ENCODE results near the gene GALNT6.

The GALNT6 gene

GRCh38 chr12:51328587-51328986 is 62.6 kb downstream of the GALNT6 start:
- no peak overlapping the region for H2AFZ ChIP-seq (ENCODE audit: low read length)
- H3K79me2 ChIP-seq (ENCODE audit: insufficient read depth, low read length) = no peaks in the 10 kb centered on the region
- no peak overlapping the region for H3K4me3 ChIP-seq (ENCODE audit: low read depth, low read length, poor library complexity, severe bottlenecking)
- H3K4me1 ChIP-seq (ENCODE audit: insufficient read depth, low read length, severe bottlenecking) = peaks cover 13% of the 10 kb centered on the region
- no peak overlapping the region for H3K27ac ChIP-seq (ENCODE audit: low read depth, low read length, poor library complexity, severe bottlenecking)
- no peaks in the 10 kb centered on the region for H3F3A ChIP-seq (ENCODE audit: insufficient read depth, low read length)
- no peak overlapping the region for H3K4me2 ChIP-seq (ENCODE audit: low read length)
- H3K9me2 ChIP-seq (ENCODE audit: low read depth, low read length) = no peaks in the 10 kb centered on the region
- H3K9ac ChIP-seq (ENCODE audit: low read length) = no peak overlapping the region
- TF ChIP-seq EZH2 (IDR thresholded peaks at IDR 0.05; ENCODE audit: borderline replicate concordance, low read length) = no peak
- no peak for TF ChIP-seq CTCF (IDR thresholded peaks at IDR 0.05; ENCODE audit: low read length)
- H3K27me3 ChIP-seq (ENCODE audit: insufficient read depth, low read length) = peaks cover 6% of the 10 kb centered on the region; the same call in 1 of the 2 replicates
- no peaks in the 10 kb centered on the region for H4K20me1 ChIP-seq (ENCODE audit: insufficient read depth, low read length)
- no peaks in the 10 kb centered on the region for H3K36me3 ChIP-seq (ENCODE audit: insufficient read depth, low read length)
- no peaks in the 10 kb centered on the region for H3K9me3 ChIP-seq (ENCODE audit: low read length)

GRCh38 chr12:51326698-51327439 is 64.3 kb downstream of the GALNT6 start:
- no peak overlapping the region for H3K27ac ChIP-seq (ENCODE audit: low read depth, low read length, poor library complexity, severe bottlenecking)
- H3K4me3 ChIP-seq (ENCODE audit: low read depth, low read length, poor library complexity, severe bottlenecking) = no peak overlapping the region
- H3K4me2 ChIP-seq (ENCODE audit: low read length) = no peak overlapping the region
- no peaks in the 10 kb centered on the region for H3K79me2 ChIP-seq (ENCODE audit: insufficient read depth, low read length)
- TF ChIP-seq CTCF (IDR thresholded peaks at IDR 0.05; ENCODE audit: low read length) (no peak), EZH2 (IDR thresholded peaks at IDR 0.05; ENCODE audit: borderline replicate concordance, low read length) (no peak)
- no peaks in the 10 kb centered on the region for H4K20me1 ChIP-seq (ENCODE audit: insufficient read depth, low read length)
- no peaks in the 10 kb centered on the region for H3K9me3 ChIP-seq (ENCODE audit: low read length)
- H3K9me2 ChIP-seq (ENCODE audit: low read depth, low read length) = no peaks in the 10 kb centered on the region
- no peaks in the 10 kb centered on the region for H3K36me3 ChIP-seq (ENCODE audit: insufficient read depth, low read length)
- no peak overlapping the region for H2AFZ ChIP-seq (ENCODE audit: low read length)
- H3K4me1 ChIP-seq (ENCODE audit: insufficient read depth, low read length, severe bottlenecking) = peaks cover 16% of the 10 kb centered on the region
- H3K9ac ChIP-seq (ENCODE audit: low read length) = no peak overlapping the region
- no peaks in the 10 kb centered on the region for H3F3A ChIP-seq (ENCODE audit: insufficient read depth, low read length)
- H3K27me3 ChIP-seq (ENCODE audit: insufficient read depth, low read length) = peaks cover 6% of the 10 kb centered on the region; the same call in 1 of the 2 replicates

- H2AFZ ChIP-seq (ENCODE audit: low read length) = no peak overlapping the region
- no peak overlapping the region for H3K4me3 ChIP-seq (ENCODE audit: low read depth, low read length, poor library complexity, severe bottlenecking)
- no peaks in the 10 kb centered on the region for H3K36me3 ChIP-seq (ENCODE audit: insufficient read depth, low read length)
- no peaks in the 10 kb centered on the region for H3F3A ChIP-seq (ENCODE audit: insufficient read depth, low read length)
- no peaks in the 10 kb centered on the region for H3K9me3 ChIP-seq (ENCODE audit: low read length)
- no peak overlapping the region for H3K4me2 ChIP-seq (ENCODE audit: low read length)
- TF ChIP-seq EZH2 (IDR thresholded peaks at IDR 0.05; ENCODE audit: borderline replicate concordance, low read length) (no peak), CTCF (IDR thresholded peaks at IDR 0.05; ENCODE audit: low read length) (no peak)
- H3K27me3 ChIP-seq (ENCODE audit: insufficient read depth, low read length) = peaks cover 3% of the 10 kb centered on the region; the same call in 1 of the 2 replicates
- no peaks in the 10 kb centered on the region for H3K9me2 ChIP-seq (ENCODE audit: low read depth, low read length)
- no peak overlapping the region for H3K27ac ChIP-seq (ENCODE audit: low read depth, low read length, poor library complexity, severe bottlenecking)
- no peaks in the 10 kb centered on the region for H4K20me1 ChIP-seq (ENCODE audit: insufficient read depth, low read length)
- no peak overlapping the region for H3K9ac ChIP-seq (ENCODE audit: low read length)
- H3K79me2 ChIP-seq (ENCODE audit: insufficient read depth, low read length) = no peaks in the 10 kb centered on the region
- peaks cover 16% of the 10 kb centered on the region for H3K4me1 ChIP-seq (ENCODE audit: insufficient read depth, low read length, severe bottlenecking)
These were observed 66.3 kb downstream of the GALNT6 start for GRCh38 chr12:51324953-51325352.

All from OCI-LY1 (cell line).